GM19099 (cell line): Measurements from ENCODE around the gene ZFAND5.

Experiments used
- POLR2A ChIP-seq: IDR thresholded peaks from 3 replicates; pipeline ENCODE4 v1.6.1; 2011; ENCODE audit warnings: low read depth; ENCODE audit not compliant: insufficient read length; ENCODE audit errors: extremely low read depth

The ZFAND5 gene

GRCh38 chr9:72349911-72350310, 15.1 kb downstream of the ZFAND5 start:
- no peak for TF ChIP-seq POLR2A

GRCh38 chr9:72349240-72349639, 15.8 kb downstream of the ZFAND5 start:
- TF ChIP-seq POLR2A: no peak

- TF ChIP-seq POLR2A: no peak
Observed at GRCh38 chr9:72346333-72346732, 18.7 kb downstream of the ZFAND5 start.

GRCh38 chr9:72338631-72339030, 26.4 kb downstream of the ZFAND5 start:
- TF ChIP-seq POLR2A: no peak

GRCh38 chr9:72337286-72337685, 27.7 kb downstream of the ZFAND5 start:
- no peak for TF ChIP-seq POLR2A

GRCh38 chr9:72334658-72335337, 30.2 kb downstream of the ZFAND5 start:
- no peak for TF ChIP-seq POLR2A

- TF ChIP-seq POLR2A: no peak
Observed at GRCh38 chr9:72333709-72334108, 31.3 kb downstream of the ZFAND5 start.

GRCh38 chr9:72333197-72333596, 31.8 kb downstream of the ZFAND5 start:
- TF ChIP-seq POLR2A: no peak

- TF ChIP-seq POLR2A: no peak
Observed at GRCh38 chr9:72332351-72332750, 32.7 kb downstream of the ZFAND5 start.

GRCh38 chr9:72327631-72328030, 37.4 kb downstream of the ZFAND5 start:
- no peak for TF ChIP-seq POLR2A

- TF ChIP-seq POLR2A: no peak
Observed at GRCh38 chr9:72326641-72327040, 38.4 kb downstream of the ZFAND5 start.

- TF ChIP-seq POLR2A: no peak
Observed at GRCh38 chr9:72324974-72325373, 40.0 kb downstream of the ZFAND5 start.

- TF ChIP-seq POLR2A: no peak
Observed at GRCh38 chr9:72322678-72323077, 42.3 kb downstream of the ZFAND5 start.

GRCh38 chr9:72322259-72322658, 42.7 kb downstream of the ZFAND5 start:
- TF ChIP-seq POLR2A: no peak

- no peak for TF ChIP-seq POLR2A
Observed at GRCh38 chr9:72315510-72316311, 49.3 kb downstream of the ZFAND5 start.

- TF ChIP-seq POLR2A: no peak
Observed at GRCh38 chr9:72315089-72315509, 49.9 kb downstream of the ZFAND5 start.
